Osteocyte (in vitro differentiated cells): ENCODE results near the gene DDX31. TPM values are rescaled to one million over a fixed set of nuclear protein-coding genes. Genes with fewer than 3 reads are reported as not detected.
"Not testable (repeated sequence)": the region's sequence is repeated elsewhere in the genome, so short reads cannot be mapped to it uniquely, and the experiment has no call there.

ENCODE experiments used
- DNase-seq: peaks from one replicate; pipeline ENCODE4 v3.0.0; 2021; ENCODE audit warnings: mixed read lengths; ENCODE audit not compliant: unreplicated experiment; ENCODE audit errors: extremely low spot score
- H3K27ac Mint-ChIP-seq: one replicate; pipeline ENCODE4 v1.8.0; 2021; ENCODE audit warnings: mild to moderate bottlenecking, mixed read lengths; ENCODE audit not compliant: unreplicated experiment
- H3K27me3 Mint-ChIP-seq: one replicate; pipeline ENCODE4 v1.8.0; 2021; ENCODE audit warnings: mixed read lengths; ENCODE audit not compliant: unreplicated experiment
- H3K36me3 Mint-ChIP-seq: one replicate; pipeline ENCODE4 v1.8.0; 2021; ENCODE audit warnings: mixed read lengths; ENCODE audit not compliant: unreplicated experiment
- H3K4me1 Mint-ChIP-seq: one replicate; pipeline ENCODE4 v1.8.0; 2021; ENCODE audit warnings: mixed read lengths; ENCODE audit not compliant: unreplicated experiment
- H3K4me3 Mint-ChIP-seq: one replicate; pipeline ENCODE4 v1.8.0; 2021; ENCODE audit warnings: mild to moderate bottlenecking, moderate library complexity, mixed read lengths; ENCODE audit not compliant: unreplicated experiment
- H3K9me3 Mint-ChIP-seq: one replicate; pipeline ENCODE4 v1.8.0; 2021; ENCODE audit warnings: mixed read lengths; ENCODE audit not compliant: unreplicated experiment
- total RNA-seq: library from RNA; stranded (reverse); gene quantifications from 2 replicates; pipeline ENCODE4 v1.2.1, GENCODE V29; 2021
- TF ChIP-seq, protein P1 (sequence below): fragments of 200-600 bp; sonication (generic); IDR thresholded peaks from 2 replicates; pipeline ENCODE4 v1.5.0; 2021; ENCODE audit warnings: antibody characterized with exemption, mild to moderate bottlenecking, moderate library complexity

DDX31 gene
- total RNA-seq, 1 donor from 2014 or later: 14.6 TPM

GRCh38 chr9:132575811-132576210, 94.0 kb downstream of the DDX31 start:
- Mint-ChIP-seq H3K4me3 (no peak overlapping the region), H3K36me3 (no peaks in the 10 kb centered on the region), H3K27me3 (peaks cover 56% of the 10 kb centered on the region), H3K27ac (no peak overlapping the region), H3K9me3 (no peaks in the 10 kb centered on the region), H3K4me1 (no peaks in the 10 kb centered on the region)
- TF ChIP-seq, protein P1, sequence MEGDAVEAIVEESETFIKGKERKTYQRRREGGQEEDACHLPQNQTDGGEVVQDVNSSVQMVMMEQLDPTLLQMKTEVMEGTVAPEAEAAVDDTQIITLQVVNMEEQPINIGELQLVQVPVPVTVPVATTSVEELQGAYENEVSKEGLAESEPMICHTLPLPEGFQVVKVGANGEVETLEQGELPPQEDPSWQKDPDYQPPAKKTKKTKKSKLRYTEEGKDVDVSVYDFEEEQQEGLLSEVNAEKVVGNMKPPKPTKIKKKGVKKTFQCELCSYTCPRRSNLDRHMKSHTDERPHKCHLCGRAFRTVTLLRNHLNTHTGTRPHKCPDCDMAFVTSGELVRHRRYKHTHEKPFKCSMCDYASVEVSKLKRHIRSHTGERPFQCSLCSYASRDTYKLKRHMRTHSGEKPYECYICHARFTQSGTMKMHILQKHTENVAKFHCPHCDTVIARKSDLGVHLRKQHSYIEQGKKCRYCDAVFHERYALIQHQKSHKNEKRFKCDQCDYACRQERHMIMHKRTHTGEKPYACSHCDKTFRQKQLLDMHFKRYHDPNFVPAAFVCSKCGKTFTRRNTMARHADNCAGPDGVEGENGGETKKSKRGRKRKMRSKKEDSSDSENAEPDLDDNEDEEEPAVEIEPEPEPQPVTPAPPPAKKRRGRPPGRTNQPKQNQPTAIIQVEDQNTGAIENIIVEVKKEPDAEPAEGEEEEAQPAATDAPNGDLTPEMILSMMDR: no peak
- no peak for DNase-seq

- H3K4me1 Mint-ChIP-seq: no peaks in the 10 kb centered on the region
- no peak overlapping the region for H3K27ac Mint-ChIP-seq
- H3K4me3 Mint-ChIP-seq: no peak overlapping the region
- no peaks in the 10 kb centered on the region for H3K36me3 Mint-ChIP-seq
- peaks cover 53% of the 10 kb centered on the region for H3K27me3 Mint-ChIP-seq
- no peaks in the 10 kb centered on the region for H3K9me3 Mint-ChIP-seq
- DNase-seq: peak; percentile 92
- TF ChIP-seq, protein P1: peak; percentile 93
These were observed 94.7 kb downstream of the DDX31 start for GRCh38 chr9:132575005-132575609.

- H3K27ac Mint-ChIP-seq: no peak overlapping the region
- H3K36me3 Mint-ChIP-seq: no peaks in the 10 kb centered on the region
- H3K27me3 Mint-ChIP-seq: peaks cover 34% of the 10 kb centered on the region
- H3K4me1 Mint-ChIP-seq: no peaks in the 10 kb centered on the region
- no peaks in the 10 kb centered on the region for H3K9me3 Mint-ChIP-seq
- no peak for DNase-seq
- no peak overlapping the region for H3K4me3 Mint-ChIP-seq
- TF ChIP-seq, protein P1: no peak
These were observed 96.9 kb downstream of the DDX31 start for GRCh38 chr9:132572921-132573320.

GRCh38 chr9:132571806-132572600, 97.8 kb downstream of the DDX31 start:
- no peak overlapping the region for H3K27ac Mint-ChIP-seq
- TF ChIP-seq, protein P1: no peak
- H3K4me3 Mint-ChIP-seq: no peak overlapping the region
- no peaks in the 10 kb centered on the region for H3K36me3 Mint-ChIP-seq
- no peaks in the 10 kb centered on the region for H3K9me3 Mint-ChIP-seq
- H3K4me1 Mint-ChIP-seq: no peaks in the 10 kb centered on the region
- H3K27me3 Mint-ChIP-seq: peaks cover 25% of the 10 kb centered on the region
- DNase-seq: no peak

- not testable (repeated sequence) for H3K36me3 Mint-ChIP-seq, H3K9me3 Mint-ChIP-seq, H3K4me1 Mint-ChIP-seq, DNase-seq, H3K4me3 Mint-ChIP-seq, H3K27ac Mint-ChIP-seq
- H3K27me3 Mint-ChIP-seq: peaks cover 37% of the 10 kb centered on the region
These were observed 101.0 kb downstream of the DDX31 start for GRCh38 chr9:132568787-132569186.
